ENCODE measurements around the gene CPT1A. TPM values are rescaled to one million over a fixed set of nuclear protein-coding genes. Genes with fewer than 3 reads are reported as not detected.

The CPT1A gene
- total RNA-seq, 1 experiment from 2014 or later, result 6.3 TPM

- no TSS peak for BruUV-seq (replicated peaks)
- Histone ChIP-seq H3K4me3 (ENCODE audit: low read depth, low read length) (no peak overlapping the region), H3K36me3 (ENCODE audit: control insufficient read depth, insufficient read depth, low read length) (no peaks in the 10 kb centered on the region), H3K27me3 (replicated peaks; ENCODE audit: control insufficient read depth, insufficient read depth, low read length) (no peaks in the 10 kb centered on the region), H3K4me1 (peaks cover under 1% of the 10 kb centered on the region; the same call in 1 of the 2 replicates), H3K9me3 (no peaks in the 10 kb centered on the region)
- no peak overlapping the region for H3K4me3 Mint-ChIP-seq (ENCODE audit: unreplicated experiment)
- no peaks in the 10 kb centered on the region for H3K9me3 Mint-ChIP-seq (ENCODE audit: unreplicated experiment)
- H3K36me3 Mint-ChIP-seq (ENCODE audit: insufficient read depth, unreplicated experiment), result no peaks in the 10 kb centered on the region
- intact Hi-C loops (cut with micrococcal nuclease; ENCODE audit: unreplicated experiment), result no loop called here
- no peak for TF ChIP-seq CTCF (IDR thresholded peaks at IDR 0.05; ENCODE audit: insufficient read depth in 1 of 2, low read depth in 1 of 2, low read length in 1 of 2, severe bottlenecking in 1 of 2, unreplicated experiment in 1 of 2)
- H3K4me1 Mint-ChIP-seq (ENCODE audit: low read depth, unreplicated experiment), result no peaks in the 10 kb centered on the region
- no peaks in the 10 kb centered on the region for H3K27me3 Mint-ChIP-seq (ENCODE audit: insufficient read depth, unreplicated experiment)
- ChIA-PET CTCF (interaction anchor here (0.8 kb wide), 1 partner anchor 123 kb away, joined by 4 read pairs; no protein-coding TSS in a partner anchor), POLR2A (no interaction called here)
- H3K27ac Mint-ChIP-seq (ENCODE audit: unreplicated experiment), result no peak overlapping the region
- DNase-seq, result no peak
These were observed 9.1 kb downstream of the CPT1A start for GRCh38 chr11:68832476-68833181.

GRCh38 chr11:68831124-68831523, 10.6 kb downstream of the CPT1A start:
- no peak overlapping the region for H3K4me3 ChIP-seq (ENCODE audit: low read depth, low read length)
- no peak for DNase-seq
- Mint-ChIP-seq H3K36me3 (ENCODE audit: insufficient read depth, unreplicated experiment) (no peaks in the 10 kb centered on the region), H3K27ac (ENCODE audit: unreplicated experiment) (no peak overlapping the region), H3K4me1 (ENCODE audit: low read depth, unreplicated experiment) (no peaks in the 10 kb centered on the region), H3K9me3 (ENCODE audit: unreplicated experiment) (no peaks in the 10 kb centered on the region), H3K4me3 (ENCODE audit: unreplicated experiment) (no peak overlapping the region), H3K27me3 (ENCODE audit: insufficient read depth, unreplicated experiment) (no peaks in the 10 kb centered on the region)
- no peaks in the 10 kb centered on the region for H3K9me3 ChIP-seq
- intact Hi-C loops (cut with micrococcal nuclease; ENCODE audit: unreplicated experiment), result no loop called here
- no peak for TF ChIP-seq CTCF (IDR thresholded peaks at IDR 0.05; ENCODE audit: insufficient read depth in 1 of 2, low read depth in 1 of 2, low read length in 1 of 2, severe bottlenecking in 1 of 2, unreplicated experiment in 1 of 2)
- H3K4me1 ChIP-seq, result no peaks in the 10 kb centered on the region
- no peaks in the 10 kb centered on the region for H3K36me3 ChIP-seq (ENCODE audit: control insufficient read depth, insufficient read depth, low read length)
- BruUV-seq (replicated peaks), result no TSS peak
- POLR2A ChIA-PET, result no interaction called here
- H3K27me3 ChIP-seq (replicated peaks; ENCODE audit: control insufficient read depth, insufficient read depth, low read length), result no peaks in the 10 kb centered on the region
- CTCF ChIA-PET, result no interaction called here

GRCh38 chr11:68829581-68829980, 12.1 kb downstream of the CPT1A start:
- no peak for TF ChIP-seq CTCF (IDR thresholded peaks at IDR 0.05; ENCODE audit: insufficient read depth in 1 of 2, low read depth in 1 of 2, low read length in 1 of 2, severe bottlenecking in 1 of 2, unreplicated experiment in 1 of 2)
- Mint-ChIP-seq H3K9me3 (ENCODE audit: unreplicated experiment) (no peaks in the 10 kb centered on the region), H3K4me3 (ENCODE audit: unreplicated experiment) (no peak overlapping the region), H3K4me1 (ENCODE audit: low read depth, unreplicated experiment) (no peaks in the 10 kb centered on the region), H3K27ac (ENCODE audit: unreplicated experiment) (no peak overlapping the region), H3K36me3 (ENCODE audit: insufficient read depth, unreplicated experiment) (no peaks in the 10 kb centered on the region), H3K27me3 (ENCODE audit: insufficient read depth, unreplicated experiment) (no peaks in the 10 kb centered on the region)
- Histone ChIP-seq H3K4me1 (no peaks in the 10 kb centered on the region), H3K27me3 (replicated peaks; ENCODE audit: control insufficient read depth, insufficient read depth, low read length) (no peaks in the 10 kb centered on the region), H3K4me3 (ENCODE audit: low read depth, low read length) (no peak overlapping the region), H3K9me3 (no peaks in the 10 kb centered on the region), H3K36me3 (ENCODE audit: control insufficient read depth, insufficient read depth, low read length) (no peaks in the 10 kb centered on the region)
- intact Hi-C loops (cut with micrococcal nuclease; ENCODE audit: unreplicated experiment), result no loop called here
- BruUV-seq (replicated peaks), result no TSS peak
- CTCF ChIA-PET, result interaction anchor here (1.0 kb wide), 1 partner anchor 22 kb away, joined by 4 read pairs; no protein-coding TSS in a partner anchor
- POLR2A ChIA-PET, result no interaction called here
- DNase-seq, result no peak

All from Caco-2 (cell line).